Measurements from ENCODE around the gene SERPINI1.

Gene SERPINI1

DNA sequence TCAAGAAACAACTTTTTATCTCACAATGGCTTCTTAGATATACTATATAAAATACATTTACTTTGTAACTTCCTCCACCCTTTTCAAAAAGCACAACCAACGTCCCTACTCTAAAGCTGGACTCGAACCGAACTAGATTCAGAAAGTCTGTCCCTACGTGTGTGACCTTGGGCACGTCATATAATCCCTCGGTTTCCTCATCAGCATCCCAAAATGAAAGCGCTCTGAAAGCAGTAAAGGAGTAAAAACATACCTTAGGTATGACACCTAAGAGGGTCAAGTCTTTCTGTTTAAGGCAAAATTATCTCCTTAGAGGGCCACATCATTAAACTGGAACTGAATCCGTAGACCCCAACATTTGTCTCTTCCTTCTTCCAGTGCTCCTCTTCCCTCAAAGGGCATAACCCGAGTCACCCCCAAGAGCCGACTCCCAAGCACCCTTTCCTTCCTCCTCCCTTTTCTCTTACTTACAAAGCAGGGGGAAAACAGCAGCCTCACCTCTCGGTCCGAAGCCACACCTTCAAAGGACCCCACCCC is 1.5 kb upstream of the SERPINI1 start:
- Histone ChIP-seq H3K4me3 (peak overlapping the region; percentile 83), H3K27ac (peak overlapping the region; percentile 81 to 89)
- DNase-seq (ENCODE audit: low spot score) = no peak
- TF ChIP-seq, protein P1, sequence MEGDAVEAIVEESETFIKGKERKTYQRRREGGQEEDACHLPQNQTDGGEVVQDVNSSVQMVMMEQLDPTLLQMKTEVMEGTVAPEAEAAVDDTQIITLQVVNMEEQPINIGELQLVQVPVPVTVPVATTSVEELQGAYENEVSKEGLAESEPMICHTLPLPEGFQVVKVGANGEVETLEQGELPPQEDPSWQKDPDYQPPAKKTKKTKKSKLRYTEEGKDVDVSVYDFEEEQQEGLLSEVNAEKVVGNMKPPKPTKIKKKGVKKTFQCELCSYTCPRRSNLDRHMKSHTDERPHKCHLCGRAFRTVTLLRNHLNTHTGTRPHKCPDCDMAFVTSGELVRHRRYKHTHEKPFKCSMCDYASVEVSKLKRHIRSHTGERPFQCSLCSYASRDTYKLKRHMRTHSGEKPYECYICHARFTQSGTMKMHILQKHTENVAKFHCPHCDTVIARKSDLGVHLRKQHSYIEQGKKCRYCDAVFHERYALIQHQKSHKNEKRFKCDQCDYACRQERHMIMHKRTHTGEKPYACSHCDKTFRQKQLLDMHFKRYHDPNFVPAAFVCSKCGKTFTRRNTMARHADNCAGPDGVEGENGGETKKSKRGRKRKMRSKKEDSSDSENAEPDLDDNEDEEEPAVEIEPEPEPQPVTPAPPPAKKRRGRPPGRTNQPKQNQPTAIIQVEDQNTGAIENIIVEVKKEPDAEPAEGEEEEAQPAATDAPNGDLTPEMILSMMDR (IDR thresholded peaks at IDR 0.05) = no peak

DNA sequence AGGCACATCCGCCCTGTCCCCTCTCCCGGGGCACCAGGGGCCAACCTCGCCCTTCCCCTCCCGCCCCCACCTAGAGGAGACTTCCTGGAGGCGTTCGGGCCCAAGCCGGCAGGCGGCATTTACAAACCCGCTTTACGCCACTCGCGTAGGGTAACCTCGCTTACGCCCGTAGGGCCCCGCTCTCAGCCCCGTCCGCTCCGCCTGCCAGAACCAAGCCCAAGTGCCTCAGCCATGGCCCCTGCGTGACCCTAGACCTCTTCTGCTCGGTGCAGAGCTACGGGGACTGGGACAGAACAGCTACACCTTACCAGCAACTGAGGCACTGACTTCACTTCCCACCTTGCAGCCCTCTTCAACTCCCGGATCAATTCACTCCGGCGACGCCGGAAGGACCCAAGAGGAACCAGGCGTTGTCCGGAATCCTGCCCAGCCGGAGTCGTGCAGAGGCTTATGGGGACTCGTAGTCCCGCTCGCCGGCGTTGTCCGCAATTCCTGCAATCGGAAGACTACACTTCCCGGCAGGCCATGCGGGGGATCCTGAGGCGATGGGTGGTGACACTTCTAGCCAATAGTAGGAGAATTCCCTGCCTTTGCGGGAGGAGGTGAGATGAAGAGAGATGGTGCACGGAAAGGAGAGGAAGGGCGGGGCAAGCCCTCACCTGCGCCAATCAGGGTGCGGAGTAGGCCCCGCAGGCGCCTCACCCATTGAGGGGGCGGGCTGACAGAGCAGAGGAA is 856 bp upstream of the SERPINI1 start, which contains the start of gene PDCD10:
PDCD10 (minus strand) TSS at position 395 of the 735 bp plus-strand sequence. CDS start 14,735 bp downstream, outside the sequence.
- TF ChIP-seq, protein P1 (IDR thresholded peaks at IDR 0.05) = no peak
- Histone ChIP-seq H3K4me3 (peak within 1 kb of the TSS; percentile 83), H3K27ac (peak within 1 kb of the TSS; percentile 81 to 89)
- DNase-seq (ENCODE audit: low spot score) = peak; percentile 99

DNA sequence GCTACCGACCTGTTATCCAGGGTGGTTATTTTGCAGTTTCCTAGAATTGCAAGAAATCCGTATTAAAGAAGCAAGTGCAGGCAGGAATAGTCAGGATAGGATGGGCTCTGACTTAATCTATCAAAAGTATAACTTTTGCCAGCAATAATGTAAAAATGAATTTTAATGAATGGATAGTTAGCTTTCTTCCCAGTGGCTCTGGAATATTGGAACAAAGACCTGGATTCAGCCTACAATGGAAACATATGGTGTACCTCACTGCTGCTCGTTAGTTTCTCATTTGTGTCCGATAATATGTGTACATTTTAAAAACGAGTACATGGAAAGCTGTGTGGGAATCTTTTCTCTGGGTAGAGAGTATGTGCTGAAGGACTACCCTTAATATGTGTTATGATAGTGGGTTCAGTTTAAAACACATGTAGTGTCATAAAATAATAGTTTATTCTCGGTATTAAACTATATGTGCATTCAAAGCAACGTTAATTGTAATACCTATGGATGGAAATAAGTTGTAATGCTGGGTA is 805 bp downstream of the SERPINI1 start:
- Histone ChIP-seq H3K27ac (no peak overlapping the region), H3K4me3 (peak overlapping the region; percentile 83)
- TF ChIP-seq, protein P1 (IDR thresholded peaks at IDR 0.05) = no peak
- no peak for DNase-seq (ENCODE audit: low spot score)

DNA sequence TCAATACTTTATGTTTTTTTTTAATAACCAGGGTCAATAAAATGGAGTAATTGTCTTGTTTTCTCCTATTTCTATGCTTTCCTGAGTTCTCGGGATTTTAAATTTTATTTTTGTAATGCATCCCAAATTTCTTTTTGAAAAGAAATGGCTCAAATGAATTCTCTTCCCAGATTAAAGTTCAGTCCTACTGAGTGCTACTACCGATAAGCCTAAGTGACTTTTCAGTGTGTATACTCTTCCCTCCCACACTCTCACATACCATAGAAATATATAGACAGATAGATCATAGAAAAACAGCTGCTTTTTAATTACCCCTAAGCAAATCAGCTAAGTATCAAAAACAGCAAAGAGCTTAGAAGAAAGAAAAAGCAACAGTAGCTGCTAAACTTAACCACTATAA is 1.5 kb downstream of the SERPINI1 start:
- Histone ChIP-seq H3K4me3 (no peak overlapping the region), H3K27ac (no peak overlapping the region)
- TF ChIP-seq, protein P1 (IDR thresholded peaks at IDR 0.05) = no peak
- no peak for DNase-seq (ENCODE audit: low spot score)

DNA sequence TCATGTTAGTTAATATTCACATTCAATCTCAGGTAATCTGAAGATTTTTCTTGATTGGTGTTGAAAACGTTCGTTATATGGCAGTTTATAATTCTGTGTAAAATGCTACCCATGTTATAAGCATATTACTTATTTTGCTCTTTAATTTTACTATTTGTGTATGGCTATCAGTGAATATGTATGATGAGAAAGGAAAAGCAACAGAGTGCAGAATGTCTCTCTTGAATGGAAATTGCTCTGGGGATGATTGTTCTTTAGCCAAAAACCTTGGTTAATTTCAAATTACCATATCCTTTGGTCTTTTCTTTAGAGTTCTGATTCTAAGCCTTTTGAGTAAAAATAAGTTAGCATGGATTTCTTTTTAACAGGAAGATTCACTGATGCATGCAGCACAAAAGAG is 2.5 kb downstream of the SERPINI1 start:
- TF ChIP-seq, protein P1 (IDR thresholded peaks at IDR 0.05) = no peak
- H3K4me3 ChIP-seq = no peak overlapping the region
- DNase-seq (ENCODE audit: low spot score) = no peak
- H3K27ac ChIP-seq = no peak overlapping the region

DNA sequence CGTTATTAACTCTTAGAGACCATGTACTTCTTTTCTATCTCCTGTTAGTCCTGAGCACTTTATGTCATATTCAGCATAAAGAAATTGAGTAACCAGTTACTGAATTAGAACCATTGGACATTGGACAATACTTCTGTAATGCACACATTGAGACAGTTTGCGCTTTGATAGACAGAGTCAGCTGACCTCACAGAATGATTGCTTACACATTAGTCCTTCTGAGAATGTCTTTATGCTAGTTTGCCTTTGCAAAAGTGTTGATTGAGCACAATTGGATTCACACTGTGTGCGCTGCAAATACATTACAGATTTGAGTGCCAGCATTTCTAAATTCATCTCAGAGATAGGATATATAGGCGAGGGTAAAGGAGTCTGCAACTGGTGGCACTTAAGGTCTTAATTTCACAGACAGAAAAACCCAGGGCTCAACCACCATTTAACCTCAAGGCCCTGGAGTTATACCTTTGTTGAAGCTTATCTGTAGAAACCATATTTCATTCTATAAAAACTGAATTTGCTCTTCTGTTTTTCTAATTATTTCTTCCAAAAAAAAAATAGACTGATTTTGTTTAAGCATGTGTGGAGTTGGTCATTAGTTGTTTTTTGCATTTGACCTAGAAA is 3.8 kb downstream of the SERPINI1 start:
- TF ChIP-seq, protein P1 (IDR thresholded peaks at IDR 0.05) = no peak
- no peak for DNase-seq (ENCODE audit: low spot score)
- H3K27ac ChIP-seq = no peak overlapping the region
- H3K4me3 ChIP-seq = no peak overlapping the region

Measured in coronary artery (tissue), 2 donors.